D341Med (cell line): Measurements from ENCODE around the gene THBS2.
"Not testable (repeated sequence)": the region's sequence is repeated elsewhere in the genome, so short reads cannot be mapped to it uniquely, and the experiment has no call there.

Experiments used
- DNase-seq: peaks from one replicate; pipeline ENCODE4 v3.0.0; 2012; ENCODE audit warnings: low spot score

Gene THBS2

DNA sequence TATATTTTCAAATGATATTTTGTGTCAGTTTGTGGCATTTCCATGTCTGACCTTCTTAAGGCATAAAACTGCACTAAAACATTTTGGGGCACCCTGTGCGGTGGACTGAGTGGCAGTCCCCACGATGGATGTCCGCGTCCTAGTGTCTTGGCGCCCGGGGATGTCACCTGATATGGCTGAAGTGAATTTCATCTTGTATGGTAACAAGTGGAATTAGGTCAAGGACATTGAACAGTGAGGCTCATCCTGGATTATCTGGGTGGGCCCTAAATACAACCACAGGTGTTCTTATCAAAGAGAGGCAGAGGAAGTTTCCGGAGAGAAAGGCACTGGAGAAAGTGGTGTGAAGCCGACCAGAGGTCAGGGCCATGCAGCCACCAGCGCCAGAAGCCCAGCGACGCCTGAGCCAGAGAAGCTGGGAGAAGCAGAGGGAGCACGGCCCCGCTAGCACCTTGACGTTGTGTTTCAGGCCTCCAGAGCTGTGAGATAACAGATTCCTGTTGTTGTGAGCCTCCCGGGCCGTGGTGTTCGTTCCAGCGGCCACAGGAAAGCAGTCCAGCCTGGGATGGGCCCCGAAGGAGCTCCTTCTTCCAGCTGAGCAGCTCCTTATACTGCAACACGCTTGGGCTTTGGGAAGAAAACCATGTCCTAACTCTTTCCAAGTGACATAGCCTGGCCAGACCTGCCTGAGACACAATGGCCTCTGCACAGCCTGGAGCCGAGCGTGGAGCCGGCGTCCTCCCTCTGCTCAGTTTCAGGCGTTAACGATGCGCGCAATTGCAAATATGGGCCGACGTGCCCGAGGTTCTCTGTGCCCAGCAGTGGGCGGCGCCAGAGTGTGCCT is 22.5 kb downstream of the THBS2 start:
- no peak for DNase-seq

DNA sequence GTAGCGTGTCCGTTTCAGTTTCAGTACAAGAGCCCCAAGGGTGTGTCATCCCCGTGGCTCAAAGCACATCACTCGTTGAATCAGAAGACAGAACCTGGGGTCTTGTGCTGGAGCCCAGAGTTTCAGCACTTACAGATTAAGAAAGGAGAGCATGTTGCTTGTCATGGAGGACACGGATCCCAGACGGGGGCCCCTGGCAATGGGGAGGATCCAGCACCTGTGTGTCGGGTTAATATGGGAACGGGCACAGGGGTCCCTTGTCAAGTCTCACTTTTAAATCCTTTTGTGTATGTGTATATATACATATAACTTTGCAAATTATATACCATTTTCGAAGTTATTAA is 23.4 kb downstream of the THBS2 start:
- DNase-seq = no peak

GRCh38 chr6:169229615-169230321 is 23.9 kb downstream of the THBS2 start:
- no peak for DNase-seq

- no peak for DNase-seq
These were observed 26.5 kb downstream of the THBS2 start for GRCh38 chr6:169227116-169227515.

- DNase-seq = no peak
These were observed 27.8 kb downstream of the THBS2 start for GRCh38 chr6:169225887-169226286.

DNA sequence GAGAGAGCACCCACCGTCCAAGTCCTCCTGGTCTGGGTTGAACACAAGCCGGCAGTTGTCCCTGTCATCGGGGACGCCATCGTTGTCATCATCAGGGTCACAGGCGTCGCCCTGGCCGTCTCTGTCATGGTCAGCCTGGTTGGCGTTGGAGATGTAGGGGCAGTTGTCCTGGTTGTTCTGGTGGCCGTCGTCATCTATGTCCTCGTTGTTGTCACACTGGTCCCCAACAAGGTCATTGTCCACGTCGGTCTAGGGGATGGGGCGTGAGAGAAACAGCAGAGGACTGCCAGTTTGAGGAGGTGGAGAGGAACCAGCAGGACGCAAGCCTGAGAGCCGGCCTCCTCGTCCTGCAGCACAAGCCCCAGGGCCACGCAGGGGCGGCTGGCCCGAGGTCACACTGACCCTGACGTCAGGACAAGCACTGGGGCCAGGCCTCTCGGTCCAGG is 28.5 kb downstream of the THBS2 start:
- no peak for DNase-seq

GRCh38 chr6:169224716-169225115 is 28.9 kb downstream of the THBS2 start:
- no peak for DNase-seq

GRCh38 chr6:169224185-169224695 is 29.4 kb downstream of the THBS2 start:
- no peak for DNase-seq

DNA sequence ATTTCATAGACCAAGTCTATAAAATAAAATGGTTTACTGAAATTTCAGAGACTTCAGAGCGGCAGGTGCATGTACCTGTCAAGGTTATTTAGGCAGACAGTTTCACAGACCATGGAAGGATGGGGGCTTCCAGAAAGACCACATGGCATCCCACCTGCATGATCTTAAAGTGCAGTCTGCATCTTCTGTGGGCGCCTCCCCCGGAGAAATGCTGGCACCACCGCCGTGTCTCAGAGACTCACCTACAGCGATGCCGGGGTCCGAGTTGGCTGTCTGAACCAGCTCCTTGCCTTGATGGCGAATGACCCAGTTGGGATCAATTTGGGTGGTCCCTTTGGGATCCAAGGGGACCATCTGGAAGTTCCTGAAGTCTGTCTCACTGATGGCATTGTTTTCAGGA is 30.6 kb downstream of the THBS2 start:
- no peak for DNase-seq

DNA sequence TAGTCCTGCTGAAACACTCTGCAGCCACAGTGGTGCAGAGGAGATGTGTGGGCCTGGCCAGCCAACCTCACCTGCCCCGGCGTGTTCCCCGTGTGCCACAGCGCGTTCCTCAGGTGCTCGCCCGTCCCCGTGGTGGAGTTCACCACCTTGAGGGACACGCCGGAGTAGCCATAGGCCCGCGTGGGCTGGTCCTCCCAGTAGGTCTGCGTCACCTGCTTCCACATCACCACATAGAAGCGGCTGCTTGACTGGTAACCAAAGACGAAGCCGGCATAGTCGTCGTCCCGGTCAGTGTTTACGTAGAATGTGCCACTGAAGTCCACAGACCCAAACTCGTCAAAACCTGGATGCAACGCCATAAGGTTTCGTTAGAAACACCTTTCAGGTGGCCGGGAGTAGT is 31.5 kb downstream of the THBS2 start:
- no peak for DNase-seq

DNA sequence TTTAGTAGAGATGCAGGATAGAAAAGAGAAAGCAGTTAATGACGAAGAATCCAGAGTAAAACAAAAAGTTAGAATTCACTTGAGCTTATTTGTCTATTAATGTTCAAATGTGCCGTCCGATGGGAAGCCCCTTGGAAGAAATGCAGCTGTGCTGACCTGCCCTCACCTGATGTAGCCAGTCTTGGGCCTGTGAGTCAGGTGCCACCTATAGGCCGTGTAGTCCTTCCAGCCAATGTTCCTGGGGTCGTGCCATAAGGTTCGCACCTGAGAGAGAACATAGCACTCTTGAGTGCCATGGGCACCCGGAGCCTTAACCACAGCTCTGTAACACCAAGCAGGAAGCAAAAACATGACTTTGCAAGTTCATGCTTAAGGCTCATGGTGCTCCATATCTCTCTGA is 32.4 kb downstream of the THBS2 start:
- no peak for DNase-seq

GRCh38 chr6:169220068-169220964 is 33.3 kb downstream of the THBS2 start:
- DNase-seq = no peak

DNA sequence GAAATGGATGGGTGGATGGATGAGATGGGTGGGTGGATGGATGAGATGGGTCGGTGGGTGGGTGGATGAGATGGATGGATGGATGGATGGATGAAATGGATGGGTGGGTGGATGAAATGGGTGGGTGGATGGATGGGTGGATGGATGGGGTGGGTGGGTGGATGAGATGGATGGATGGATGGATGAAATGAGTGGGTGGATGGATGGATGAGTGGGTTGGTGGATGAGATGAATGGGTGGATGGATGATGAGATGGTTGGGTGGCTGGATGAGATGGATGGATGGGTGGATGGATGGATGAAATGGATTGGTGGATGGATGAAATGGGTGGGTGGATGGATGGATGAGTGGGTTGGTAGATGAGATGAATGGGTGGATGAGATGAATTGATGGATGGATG is 35.7 kb downstream of the THBS2 start:
- DNase-seq = no peak

- no peak for DNase-seq
These were observed 36.8 kb downstream of the THBS2 start for GRCh38 chr6:169216830-169217229.

- no peak for DNase-seq
These were observed 38.4 kb downstream of the THBS2 start for GRCh38 chr6:169215201-169215681.

GRCh38 chr6:169214789-169215188 is 38.9 kb downstream of the THBS2 start:
- DNase-seq = not testable (repeated sequence)

GRCh38 chr6:169213814-169214520 is 39.7 kb downstream of the THBS2 start:
- no peak for DNase-seq

GRCh38 chr6:169212897-169213813 is 40.5 kb downstream of the THBS2 start:
- DNase-seq = peak; percentile 74

GRCh38 chr6:169212436-169212835 is 41.2 kb downstream of the THBS2 start:
- no peak for DNase-seq

DNA sequence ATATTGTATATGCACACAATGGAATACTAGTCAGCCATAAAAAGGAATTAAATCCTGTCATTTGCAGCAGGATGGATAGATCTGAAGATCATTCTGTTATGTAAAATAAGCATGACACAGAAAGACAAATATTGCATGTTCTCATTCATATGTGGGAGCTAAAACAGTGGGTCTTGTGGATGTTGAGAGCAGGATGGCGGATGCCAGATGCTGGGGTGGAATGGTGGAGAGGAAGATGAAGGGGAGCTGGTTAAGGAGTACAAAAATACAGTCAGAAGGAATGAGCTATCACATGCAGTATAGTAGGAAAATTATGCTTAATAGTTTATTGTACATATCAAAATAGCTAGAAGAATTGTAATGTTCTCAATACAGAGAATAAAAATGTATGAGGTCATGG is 41.8 kb downstream of the THBS2 start:
- no peak for DNase-seq
